NB4 (cell line): ENCODE results near the gene MAPK14.

Experiments
- POLR2A ChIP-seq: IDR thresholded peaks from 2 replicates; pipeline ENCODE4 v1.6.1; 2011; ENCODE audit warnings: mild to moderate bottlenecking; ENCODE audit not compliant: insufficient read length; ENCODE audit errors: extremely low read depth
- TF ChIP-seq, protein P1 (sequence below): IDR thresholded peaks from one replicate; pipeline ENCODE4 v1.5.1; 2012; ENCODE audit warnings: low read depth, low read length

DNA sequence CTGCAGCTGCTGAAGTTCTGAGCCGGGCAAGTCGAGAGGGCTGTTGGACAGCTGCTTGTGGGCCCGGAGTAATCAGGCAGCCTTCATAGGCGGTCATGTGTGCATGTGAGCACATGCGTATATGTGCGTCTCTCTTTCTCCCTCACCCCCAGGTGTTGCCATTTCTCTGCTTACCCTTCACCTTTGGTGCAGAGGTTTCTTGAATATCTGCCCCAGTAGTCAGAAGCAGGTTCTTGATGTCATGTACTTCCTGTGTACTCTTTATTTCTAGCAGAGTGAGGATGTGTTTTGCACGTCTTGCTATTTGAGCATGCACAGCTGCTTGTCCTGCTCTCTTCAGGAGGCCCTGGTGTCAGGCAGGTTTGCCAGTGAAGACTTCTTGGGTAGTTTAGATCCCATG, 81.5 kb downstream of the MAPK14 start:
- TF ChIP-seq, protein P1, sequence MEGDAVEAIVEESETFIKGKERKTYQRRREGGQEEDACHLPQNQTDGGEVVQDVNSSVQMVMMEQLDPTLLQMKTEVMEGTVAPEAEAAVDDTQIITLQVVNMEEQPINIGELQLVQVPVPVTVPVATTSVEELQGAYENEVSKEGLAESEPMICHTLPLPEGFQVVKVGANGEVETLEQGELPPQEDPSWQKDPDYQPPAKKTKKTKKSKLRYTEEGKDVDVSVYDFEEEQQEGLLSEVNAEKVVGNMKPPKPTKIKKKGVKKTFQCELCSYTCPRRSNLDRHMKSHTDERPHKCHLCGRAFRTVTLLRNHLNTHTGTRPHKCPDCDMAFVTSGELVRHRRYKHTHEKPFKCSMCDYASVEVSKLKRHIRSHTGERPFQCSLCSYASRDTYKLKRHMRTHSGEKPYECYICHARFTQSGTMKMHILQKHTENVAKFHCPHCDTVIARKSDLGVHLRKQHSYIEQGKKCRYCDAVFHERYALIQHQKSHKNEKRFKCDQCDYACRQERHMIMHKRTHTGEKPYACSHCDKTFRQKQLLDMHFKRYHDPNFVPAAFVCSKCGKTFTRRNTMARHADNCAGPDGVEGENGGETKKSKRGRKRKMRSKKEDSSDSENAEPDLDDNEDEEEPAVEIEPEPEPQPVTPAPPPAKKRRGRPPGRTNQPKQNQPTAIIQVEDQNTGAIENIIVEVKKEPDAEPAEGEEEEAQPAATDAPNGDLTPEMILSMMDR: no peak
- TF ChIP-seq POLR2A: no peak
